HL-60/S4 (cell line): ENCODE results near the gene TUBG2.

Experiments
- in situ Hi-C: fragments of 300-500 bp; cut with MboI; formaldehyde crosslinking; loops from 2 replicates; pipeline ENCODE4 v1.14.3; 2022; ENCODE audit warnings: low sequenced_read_pairs

TUBG2 gene

DNA sequence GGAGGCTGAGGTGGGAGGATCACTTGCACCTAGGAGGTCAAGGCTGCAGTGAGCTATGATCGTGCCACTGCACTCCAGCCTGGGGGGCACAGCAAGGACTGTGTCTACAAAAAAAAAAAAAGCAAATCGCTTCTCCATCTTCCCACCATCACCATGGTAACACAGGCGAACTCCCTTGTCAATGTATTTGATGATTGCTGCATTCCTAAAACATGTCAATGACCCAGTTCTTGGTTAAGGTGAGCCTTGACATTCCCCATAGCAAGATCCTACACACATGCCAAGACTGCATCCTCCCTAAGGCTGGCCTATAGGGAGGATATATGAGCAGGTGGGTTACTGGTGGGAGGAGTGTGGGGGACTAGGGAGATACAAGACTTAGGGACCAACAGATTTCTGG lies 35.4 kb downstream of the TUBG2 start:
- in situ Hi-C loops = no loop called here

- in situ Hi-C loops = no loop called here
Observed at GRCh38 chr17:42695500-42695899, 36.4 kb downstream of the TUBG2 start.

GRCh38 chr17:42697108-42697811 lies 38.2 kb downstream of the TUBG2 start:
- in situ Hi-C loops = no loop called here

DNA sequence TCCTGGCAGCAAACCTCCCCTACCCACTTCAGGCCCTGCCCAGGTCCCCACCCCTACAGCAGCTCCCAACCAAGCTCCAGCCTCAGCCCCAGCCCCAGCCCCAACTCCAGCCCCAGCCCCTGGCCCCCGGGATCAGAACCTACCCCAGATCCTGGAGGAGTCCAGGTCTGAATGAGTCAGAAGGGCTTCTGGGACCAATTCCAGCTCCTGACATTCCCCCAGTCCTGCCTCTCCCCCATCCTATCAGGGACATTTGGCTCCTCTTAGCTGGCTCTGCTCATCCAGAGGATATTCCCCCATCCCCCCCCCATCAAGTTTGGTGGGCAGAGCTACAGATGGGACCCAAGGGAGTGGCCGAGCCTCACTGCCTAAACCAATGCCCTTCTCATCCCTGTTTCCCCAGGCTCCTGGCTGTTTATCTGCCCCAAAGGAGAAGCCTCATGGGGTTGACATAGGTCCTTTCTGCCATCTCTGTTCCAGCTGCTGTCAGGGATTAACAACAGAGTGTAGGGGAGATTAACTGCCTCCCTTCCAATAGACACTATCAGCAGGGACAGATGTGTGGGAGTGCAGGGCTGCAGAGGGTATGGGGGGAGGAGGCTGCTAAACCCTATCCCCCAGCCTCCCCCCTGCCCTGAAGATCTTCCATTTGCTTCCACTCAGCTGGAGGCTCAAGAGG lies 39.8 kb downstream of the TUBG2 start:
- in situ Hi-C loops = no loop called here

DNA sequence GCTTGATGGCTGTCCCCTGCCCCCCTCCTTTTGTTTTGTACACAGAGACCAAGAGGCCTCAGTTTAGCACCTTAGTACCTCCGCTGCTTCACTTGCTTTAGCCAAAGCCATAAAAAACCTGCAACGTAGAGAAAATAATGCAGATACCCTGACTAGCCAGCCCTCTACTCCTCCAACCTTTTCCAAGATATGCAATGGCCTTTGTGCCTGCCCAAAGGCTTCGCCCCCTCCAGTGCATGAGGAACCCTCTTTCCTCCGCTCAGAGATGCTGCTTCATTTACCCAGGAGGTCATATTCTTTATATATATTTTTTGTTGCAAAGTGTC lies 40.3 kb downstream of the TUBG2 start:
- in situ Hi-C loops = no loop called here

DNA sequence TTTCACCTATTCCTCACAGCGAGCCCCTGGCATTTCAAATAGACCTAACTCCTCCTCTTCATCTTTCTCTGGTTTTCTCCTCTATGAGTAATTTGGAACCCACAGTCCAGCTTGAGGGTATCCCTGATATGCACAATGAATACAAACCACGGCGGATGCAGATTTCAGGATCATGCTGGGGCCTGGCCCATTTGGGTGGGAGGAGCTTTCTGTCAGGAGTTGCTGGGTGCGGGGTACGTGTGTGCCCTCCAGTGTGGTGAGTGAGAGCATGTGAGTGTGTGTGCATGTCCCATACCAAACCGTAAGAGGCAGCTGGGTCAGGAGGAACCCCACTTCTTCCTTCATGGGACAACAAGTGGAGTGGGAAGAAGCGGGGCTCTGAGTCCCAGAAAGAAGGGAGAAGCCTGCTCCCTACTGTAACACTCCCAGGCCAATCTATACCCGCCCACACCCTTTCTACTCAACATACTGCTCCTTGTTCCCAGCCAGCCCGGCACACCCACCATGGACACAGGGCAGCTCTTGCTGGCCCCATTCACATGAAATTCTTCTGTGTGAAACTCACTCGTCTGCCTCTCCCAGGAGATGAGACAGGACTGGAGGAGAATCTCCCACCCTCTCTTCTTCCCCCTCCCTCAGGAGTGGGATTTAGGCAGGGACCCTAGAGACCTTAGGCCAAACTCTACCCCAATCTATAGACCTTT lies 41.7 kb downstream of the TUBG2 start:
- in situ Hi-C loops = no loop called here

GRCh38 chr17:42702446-42702845 lies 43.4 kb downstream of the TUBG2 start:
- in situ Hi-C loops = no loop called here

GRCh38 chr17:42704490-42704836 lies 45.4 kb downstream of the TUBG2 start:
- in situ Hi-C loops = no loop called here

GRCh38 chr17:42704837-42705494 lies 45.9 kb downstream of the TUBG2 start:
- in situ Hi-C loops = no loop called here

DNA sequence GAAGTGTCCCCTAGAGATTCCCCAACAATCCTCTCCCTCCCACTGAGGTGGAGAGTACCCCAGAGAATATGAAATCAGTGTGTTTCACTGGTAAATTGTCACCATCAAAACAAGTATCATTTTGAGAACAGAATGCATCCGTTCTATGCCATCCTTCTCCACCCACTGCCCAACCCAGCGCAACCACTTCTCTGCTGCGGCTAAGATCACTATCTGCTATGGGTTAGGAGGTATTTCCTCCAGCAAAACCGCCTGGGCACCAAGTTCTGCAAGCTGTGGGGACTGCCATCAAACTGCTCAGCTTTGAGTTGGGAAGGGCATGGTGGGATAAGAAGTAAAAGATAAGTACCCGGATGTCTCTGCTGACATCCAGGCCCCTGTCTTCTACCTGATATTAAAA lies 47.6 kb downstream of the TUBG2 start:
- in situ Hi-C loops = no loop called here

DNA sequence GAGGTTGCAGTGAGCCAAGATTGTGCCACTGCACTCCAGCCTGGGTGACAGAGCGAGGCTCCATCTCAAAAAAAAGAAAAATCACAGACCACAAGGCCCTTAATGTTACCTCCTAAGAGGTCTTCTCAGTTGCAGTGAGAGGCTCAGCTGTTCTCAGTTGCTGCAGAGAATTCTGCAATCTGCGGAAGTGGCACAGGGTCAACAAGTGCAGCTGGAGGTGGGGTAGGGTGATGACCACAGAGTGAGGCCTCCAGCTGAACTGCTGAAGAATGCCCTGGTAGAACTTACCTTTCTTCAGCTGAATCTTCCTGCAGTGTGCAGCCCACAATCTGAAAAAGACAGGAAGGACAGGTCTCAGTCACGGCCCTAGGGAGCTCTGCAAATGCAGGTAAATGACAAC lies 49.5 kb downstream of the TUBG2 start:
- in situ Hi-C loops = no loop called here

GRCh38 chr17:42709561-42709960 lies 50.5 kb downstream of the TUBG2 start:
- in situ Hi-C loops = no loop called here
